Mesothelial cell of epicardium (in vitro differentiated cells): ENCODE results near the gene RAB19. TPM values are rescaled to one million over a fixed set of nuclear protein-coding genes. Genes with fewer than 3 reads are reported as not detected.
A peak's percentile ranks its signal among the peaks of the same experiment; 100 is the strongest.

ENCODE experiments used
- DNase-seq, 2 experiments: peaks; one replicate each; pipeline ENCODE4 v3.0.0; 2021; ENCODE audit warnings: low spot score in 2 of 2; ENCODE audit not compliant: unreplicated experiment in 2 of 2
- H3K27ac Mint-ChIP-seq: 2 replicates; pipeline ENCODE4 v1.8.0; 2021; ENCODE audit warnings: mixed read lengths
- H3K27me3 Mint-ChIP-seq: 2 replicates; pipeline ENCODE4 v1.8.0; 2021; ENCODE audit warnings: low read depth, mixed read lengths
- H3K36me3 Mint-ChIP-seq: 2 replicates; pipeline ENCODE4 v1.8.0; 2021; ENCODE audit warnings: mixed read lengths
- H3K4me1 Mint-ChIP-seq: 2 replicates; pipeline ENCODE4 v1.8.0; 2021; ENCODE audit warnings: mixed read lengths
- H3K4me3 Mint-ChIP-seq: 2 replicates; pipeline ENCODE4 v1.8.0; 2021; ENCODE audit warnings: mild to moderate bottlenecking, moderate library complexity, mixed read lengths
- H3K9me3 Mint-ChIP-seq: 2 replicates; pipeline ENCODE4 v1.8.0; 2021; ENCODE audit warnings: mixed read lengths
- CTCF ChIP-seq: fragments of 200-600 bp; sonication (generic); IDR thresholded peaks from one replicate; pipeline ENCODE4 v1.5.0; 2021; ENCODE audit warnings: antibody characterized with exemption; ENCODE audit not compliant: unreplicated experiment
- total RNA-seq: library from RNA; stranded (reverse); gene quantifications from 3 replicates; pipeline ENCODE4 v1.2.1, GENCODE V29; 2021

RAB19 gene
- total RNA-seq, 1 donor from 2014 or later = 2.7 TPM

- no peak for DNase-seq
- H3K9me3 Mint-ChIP-seq = peaks cover 4% of the 10 kb centered on the region
- H3K36me3 Mint-ChIP-seq = peaks cover 4% of the 10 kb centered on the region
- no peak for TF ChIP-seq CTCF
- no peak overlapping the region for H3K4me3 Mint-ChIP-seq
- H3K4me1 Mint-ChIP-seq = peaks cover 21% of the 10 kb centered on the region
- peaks cover 1% of the 10 kb centered on the region for H3K27me3 Mint-ChIP-seq
- no peak overlapping the region for H3K27ac Mint-ChIP-seq
Observed at GRCh38 chr7:140393756-140394306, 10.0 kb upstream of the RAB19 start.

GRCh38 chr7:140397784-140398750 lies 5.8 kb upstream of the RAB19 start, which contains the start of gene SLC37A3:
SLC37A3 (minus strand) TSS chr7:140398530; CDS start chr7:140382526, 16,004 bp downstream.
- peaks cover 1% of the 10 kb centered on the region for H3K27me3 Mint-ChIP-seq
- H3K4me1 Mint-ChIP-seq = peaks cover 12% of the 10 kb centered on the region
- peak within 1 kb of the TSS; percentile 90 for H3K4me3 Mint-ChIP-seq
- peak; percentile 82 to 89 for DNase-seq
- H3K9me3 Mint-ChIP-seq = peaks cover 4% of the 10 kb centered on the region
- TF ChIP-seq CTCF = no peak
- H3K36me3 Mint-ChIP-seq = peaks cover 4% of the 10 kb centered on the region
- peak within 1 kb of the TSS; percentile 97 for H3K27ac Mint-ChIP-seq

GRCh38 chr7:140398821-140399220 lies 5.0 kb upstream of the RAB19 start:
- Mint-ChIP-seq H3K9me3 (peaks cover 4% of the 10 kb centered on the region), H3K27me3 (peaks cover 1% of the 10 kb centered on the region), H3K36me3 (peaks cover 4% of the 10 kb centered on the region), H3K27ac (no peak overlapping the region), H3K4me1 (peaks cover 15% of the 10 kb centered on the region), H3K4me3 (peak overlapping the region; percentile 90)
- no peak for TF ChIP-seq CTCF
- DNase-seq = no peak

- Mint-ChIP-seq H3K27ac (no peak overlapping the region), H3K27me3 (peaks cover 1% of the 10 kb centered on the region), H3K36me3 (peaks cover 4% of the 10 kb centered on the region), H3K4me3 (no peak overlapping the region), H3K4me1 (peaks cover 26% of the 10 kb centered on the region), H3K9me3 (peaks cover 4% of the 10 kb centered on the region)
- DNase-seq = no peak
- TF ChIP-seq CTCF = no peak
Observed at GRCh38 chr7:140400381-140400780, 3.5 kb upstream of the RAB19 start.

- Mint-ChIP-seq H3K27me3 (peaks cover 1% of the 10 kb centered on the region), H3K4me3 (no peak overlapping the region), H3K9me3 (peaks cover 2% of the 10 kb centered on the region)
Observed at GRCh38 chr7:140402178-140402835, 1.6 kb upstream of the RAB19 start.

More at GRCh38 chr7:140402178-140402835, 1.6 kb upstream of the RAB19 start:
- no peaks in the 10 kb centered on the region for H3K36me3 Mint-ChIP-seq
- DNase-seq = no peak
- no peak for TF ChIP-seq CTCF
- H3K4me1 Mint-ChIP-seq = peaks cover 20% of the 10 kb centered on the region
- H3K27ac Mint-ChIP-seq = no peak overlapping the region
